ENCODE results near the gene SLCO3A1.
"Not testable (repeated sequence)": the region's sequence is repeated elsewhere in the genome, so short reads cannot be mapped to it uniquely, and the experiment has no call there.

The SLCO3A1 gene

GRCh38 chr15:92069308-92070250 lies 216.1 kb downstream of the SLCO3A1 start:
- Histone ChIP-seq H3K36me3 (ENCODE audit: insufficient read depth, low read length) (no peaks in the 10 kb centered on the region), H3K27ac (ENCODE audit: low read length) (no peak overlapping the region), H3K79me2 (ENCODE audit: insufficient read depth, low read length) (no peaks in the 10 kb centered on the region), H3K9ac (ENCODE audit: low read depth, low read length) (no peak overlapping the region), H3K4me1 (ENCODE audit: insufficient read depth, low read length) (no peaks in the 10 kb centered on the region), H4K20me1 (ENCODE audit: insufficient read depth, low read length) (no peaks in the 10 kb centered on the region; the same call in 1 of the 2 replicates), H3K27me3 (ENCODE audit: insufficient read depth, low read length, poor library complexity) (no peaks in the 10 kb centered on the region), H3K9me3 (ENCODE audit: insufficient read depth, low read length, severe bottlenecking) (no peaks in the 10 kb centered on the region), H3K4me2 (ENCODE audit: insufficient read depth, low read length) (no peak overlapping the region), H3K4me3 (ENCODE audit: low read depth in 1 of 2, low read length in 2 of 2) (no peak overlapping the region), H2AFZ (ENCODE audit: low read depth, low read length) (no peak overlapping the region)
- DNase-seq (no peak), ATAC-seq (ENCODE audit: insufficient read depth, low read depth) (no peak)
- TF ChIP-seq CTCF (IDR thresholded peaks at IDR 0.05; ENCODE audit: borderline replicate concordance, extremely low read depth, low read length, poor library complexity, severe bottlenecking) (no peak), EZH2 (IDR thresholded peaks at IDR 0.05; ENCODE audit: borderline replicate concordance, low read depth, low read length, severe bottlenecking) (no peak)

- DNase-seq; H3K4me2 ChIP-seq (ENCODE audit: insufficient read depth, low read length); H3K36me3 ChIP-seq (ENCODE audit: insufficient read depth, low read length); H3K27me3 ChIP-seq (ENCODE audit: insufficient read depth, low read length, poor library complexity); H3K27ac ChIP-seq (ENCODE audit: low read length); H3K9ac ChIP-seq (ENCODE audit: low read depth, low read length); H3K4me3 ChIP-seq (ENCODE audit: low read depth in 1 of 2, low read length in 2 of 2); H3K79me2 ChIP-seq (ENCODE audit: insufficient read depth, low read length); H3K4me1 ChIP-seq (ENCODE audit: insufficient read depth, low read length); ATAC-seq (ENCODE audit: insufficient read depth, low read depth); H4K20me1 ChIP-seq (ENCODE audit: insufficient read depth, low read length); H2AFZ ChIP-seq (ENCODE audit: low read depth, low read length); H3K9me3 ChIP-seq (ENCODE audit: insufficient read depth, low read length, severe bottlenecking): not testable (repeated sequence)
Observed at GRCh38 chr15:92070251-92070650, 216.7 kb downstream of the SLCO3A1 start.

GRCh38 chr15:92071045-92071634 lies 217.6 kb downstream of the SLCO3A1 start:
- no peak overlapping the region for H3K27ac ChIP-seq (ENCODE audit: low read length)
- no peak overlapping the region for H3K9ac ChIP-seq (ENCODE audit: low read depth, low read length)
- no peaks in the 10 kb centered on the region; the same call in 1 of the 2 replicates for H4K20me1 ChIP-seq (ENCODE audit: insufficient read depth, low read length)
- no peak overlapping the region for H3K4me3 ChIP-seq (ENCODE audit: low read depth in 1 of 2, low read length in 2 of 2)
- no peak for ATAC-seq (ENCODE audit: insufficient read depth, low read depth)
- no peaks in the 10 kb centered on the region for H3K9me3 ChIP-seq (ENCODE audit: insufficient read depth, low read length, severe bottlenecking)
- H3K4me2 ChIP-seq (ENCODE audit: insufficient read depth, low read length): no peak overlapping the region
- no peaks in the 10 kb centered on the region for H3K79me2 ChIP-seq (ENCODE audit: insufficient read depth, low read length)
- DNase-seq: no peak
- no peak overlapping the region for H2AFZ ChIP-seq (ENCODE audit: low read depth, low read length)
- no peaks in the 10 kb centered on the region for H3K36me3 ChIP-seq (ENCODE audit: insufficient read depth, low read length)
- H3K27me3 ChIP-seq (ENCODE audit: insufficient read depth, low read length, poor library complexity): no peaks in the 10 kb centered on the region
- no peak for TF ChIP-seq EZH2 (IDR thresholded peaks at IDR 0.05; ENCODE audit: borderline replicate concordance, low read depth, low read length, severe bottlenecking)
- TF ChIP-seq CTCF (IDR thresholded peaks at IDR 0.05; ENCODE audit: borderline replicate concordance, extremely low read depth, low read length, poor library complexity, severe bottlenecking): no peak
- no peaks in the 10 kb centered on the region for H3K4me1 ChIP-seq (ENCODE audit: insufficient read depth, low read length)
